A549 treated with ZK216348 at 1 μM for 4 hours (cell line): ENCODE results near the gene RABL2B. TPM values are rescaled to one million over a fixed set of nuclear protein-coding genes. Genes with fewer than 3 reads are reported as not detected.

ENCODE experiments used
- total RNA-seq: library from RNA; stranded (reverse); fragments of 200-300 nt; extraction: Qiagen RNA extraction; gene quantifications from 5 replicates; pipeline ENCODE4 v1.2.3, GENCODE V29; 2022; ENCODE audit warnings: low read depth

RABL2B gene
- total RNA-seq, result 16.8 to 24.0 TPM (median 19.7 TPM) in 5 replicates

GRCh38 chr22:50783033-50783879 is at the start of gene RABL2B:
RABL2B (minus strand) TSS chr22:50783636; CDS start chr22:50782294, 1,342 bp downstream.

GRCh38 chr22:50737728-50738648 is 45.4 kb downstream of the RABL2B start, which contains the start of gene ACR:
ACR (plus strand) TSS chr22:50738204; CDS start chr22:50738236, 32 bp downstream.

Other genes with a start within 250 kb of the RABL2B start
- gene KLHDC7B, start 237.7 kb downstream of the RABL2B start, total RNA-seq, result 0.02 to 0.05 TPM in 2 of 5 replicates, not detected in the others
- not detected in 5 replicates for gene SYCE3, start 220.7 kb downstream of the RABL2B start, total RNA-seq
- 7.2 to 18.9 TPM (median 15.5 TPM) in 5 replicates for gene CPT1B, start 205.2 kb downstream of the RABL2B start, total RNA-seq
- gene CHKB, start 200.8 kb downstream of the RABL2B start, total RNA-seq, result 12.4 to 29.8 TPM (median 19.5 TPM) in 5 replicates
- gene MAPK8IP2, start 182.8 kb downstream of the RABL2B start, total RNA-seq, result 1.9 to 4.8 TPM (median 4.1 TPM) in 5 replicates
- 10.9 to 26.5 TPM (median 21.1 TPM) in 5 replicates for gene ARSA, start 155.5 kb downstream of the RABL2B start, total RNA-seq
- gene SHANK3, start 110.8 kb downstream of the RABL2B start, total RNA-seq, result 1.9 to 6.0 TPM (median 5.2 TPM) in 5 replicates
- gene ACR, start 45.4 kb downstream of the RABL2B start, total RNA-seq, result 0.19 to 0.54 TPM in 2 of 5 replicates, not detected in the others